HEK293 (cell line): ENCODE measurements around the gene SPAAR.
"Not testable (repeated sequence)": the region's sequence is repeated elsewhere in the genome, so short reads cannot be mapped to it uniquely, and the experiment has no call there.

Source experiments
- CTCF ChIA-PET: fragments of 350-600 bp; formaldehyde crosslinking; extraction: SDS; loops from one replicate; lab custom pipeline; 2021; ENCODE audit warnings: antibody characterized with exemption; lab: Yijun Ruan, JAX
- POLR2A ChIA-PET: fragments of 300-600 bp; formaldehyde crosslinking; extraction: SDS; loops from one replicate; lab custom pipeline; 2020; ENCODE audit warnings: antibody characterized with exemption, inconsistent platforms; lab: Yijun Ruan, JAX
- H3K27ac ChIP-seq: fragments of 200-500 bp; sonication (Bioruptor generic); 2 replicates; pipeline ENCODE4 v1.5.1; 2014; ENCODE audit warnings: low read depth, low read length, control low read depth, inconsistent platforms; ENCODE audit errors: extremely low read depth
- H3K36me3 ChIP-seq, 2 experiments: fragments of 200-500 bp in 1 of 2; sonication (Bioruptor generic) in 1 of 2; 1 replicate in 1 of 2; 2 replicates in 1 of 2; pipeline ENCODE4 v1.5.1; 2014 to 2017; ENCODE audit warnings: inconsistent platforms in 2 of 2, low read length in 2 of 2; ENCODE audit not compliant: control insufficient read depth in 2 of 2, insufficient read depth in 1 of 2
- H3K4me1 ChIP-seq: fragments of 200-500 bp; sonication (Bioruptor generic); 2 replicates; pipeline ENCODE4 v1.5.1; 2014; ENCODE audit warnings: mild to moderate bottlenecking, low read length, inconsistent platforms; ENCODE audit not compliant: control insufficient read depth, insufficient read depth
- H3K4me3 ChIP-seq: 2 replicates; pipeline ENCODE4 v1.5.1; 2011; ENCODE audit warnings: low read depth, mild to moderate bottlenecking, control low read depth, low read length, moderate library complexity
- H3K9me3 ChIP-seq: fragments of 200-500 bp; sonication (Bioruptor generic); 2 replicates; pipeline ENCODE4 v1.5.1; 2014; ENCODE audit warnings: low read depth, low read length, inconsistent platforms; ENCODE audit not compliant: control insufficient read depth, insufficient read depth
- KLF8 ChIP-seq: fragments of 450-650 bp; formaldehyde crosslinking; IDR thresholded peaks from 2 replicates; pipeline ENCODE4 v1.5.1; 2016; ENCODE audit warnings: missing biosample characterization, missing genetic modification characterization
- SCRT1 ChIP-seq: fragments of 450-650 bp; formaldehyde crosslinking; IDR thresholded peaks from 2 replicates; pipeline ENCODE4 v1.5.1; 2016; ENCODE audit warnings: missing biosample characterization, missing genetic modification characterization, borderline replicate concordance
- WT1 ChIP-seq: fragments of 450-650 bp; formaldehyde crosslinking; IDR thresholded peaks from 2 replicates; pipeline ENCODE4 v1.5.1; 2016; ENCODE audit warnings: missing biosample characterization, missing genetic modification characterization
- ZFP3 ChIP-seq: fragments of 450-650 bp; formaldehyde crosslinking; IDR thresholded peaks from 2 replicates; pipeline ENCODE4 v1.5.1; 2016; ENCODE audit warnings: low read depth, missing biosample characterization, missing genetic modification characterization
- ZFP41 ChIP-seq: fragments of 450-650 bp; formaldehyde crosslinking; IDR thresholded peaks from 2 replicates; pipeline ENCODE4 v1.5.1; 2016; ENCODE audit warnings: missing biosample characterization, missing genetic modification characterization, borderline replicate concordance
- ZNF202 ChIP-seq: fragments of 450-650 bp; formaldehyde crosslinking; IDR thresholded peaks from 2 replicates; pipeline ENCODE4 v1.5.1; 2016; ENCODE audit warnings: missing biosample characterization, missing genetic modification characterization, borderline replicate concordance
- ZNF24 ChIP-seq: fragments of 450-650 bp; formaldehyde crosslinking; IDR thresholded peaks from 2 replicates; pipeline ENCODE4 v1.5.1; 2016; ENCODE audit warnings: missing biosample characterization, missing genetic modification characterization
- ZNF302 ChIP-seq: fragments of 450-650 bp; formaldehyde crosslinking; IDR thresholded peaks from 2 replicates; pipeline ENCODE4 v1.5.1; 2016; ENCODE audit warnings: missing biosample characterization, missing genetic modification characterization, low read depth
- ZNF426 ChIP-seq: fragments of 450-650 bp; formaldehyde crosslinking; IDR thresholded peaks from 2 replicates; pipeline ENCODE4 v1.5.1; 2017; ENCODE audit warnings: missing biosample characterization, missing genetic modification characterization, mild to moderate bottlenecking, inconsistent platforms, moderate library complexity
- ZNF433 ChIP-seq: fragments of 450-650 bp; formaldehyde crosslinking; IDR thresholded peaks from 2 replicates; pipeline ENCODE4 v1.5.1; 2016; ENCODE audit warnings: missing biosample characterization, missing genetic modification characterization, low read depth
- ZNF561 ChIP-seq: fragments of 450-650 bp; IDR thresholded peaks from 2 replicates; pipeline ENCODE4 v1.5.1; 2018; ENCODE audit warnings: missing biosample characterization, missing genetic modification characterization, borderline replicate concordance
- ZNF670 ChIP-seq: fragments of 450-650 bp; formaldehyde crosslinking; IDR thresholded peaks from 2 replicates; pipeline ENCODE4 v1.5.1; 2016; ENCODE audit warnings: missing biosample characterization, missing genetic modification characterization, low read depth
- ZXDB ChIP-seq: fragments of 450-650 bp; formaldehyde crosslinking; IDR thresholded peaks from 2 replicates; pipeline ENCODE4 v1.5.1; 2016; ENCODE audit warnings: missing biosample characterization, missing genetic modification characterization
- TF ChIP-seq, protein P1 (sequence below): fragments of 450-650 bp; formaldehyde crosslinking; IDR thresholded peaks from 2 replicates; pipeline ENCODE4 v1.5.0; 2017; ENCODE audit warnings: missing biosample characterization, missing genetic modification characterization, borderline replicate concordance
- TF ChIP-seq, protein P2 (sequence below): fragments of 450-650 bp; formaldehyde crosslinking; IDR thresholded peaks from 2 replicates; pipeline ENCODE4 v1.5.1; 2017; ENCODE audit warnings: missing biosample characterization, missing genetic modification characterization
- TF ChIP-seq, protein P3 (sequence below): fragments of 450-650 bp; formaldehyde crosslinking; IDR thresholded peaks from 2 replicates; pipeline ENCODE4 v1.5.1; 2016; ENCODE audit warnings: missing biosample characterization, missing genetic modification characterization, low read depth
- TF ChIP-seq, protein P4 (sequence below): fragments of 450-650 bp; formaldehyde crosslinking; IDR thresholded peaks from 2 replicates; pipeline ENCODE4 v1.5.1; 2016; ENCODE audit warnings: missing biosample characterization, missing genetic modification characterization, low read depth
- TF ChIP-seq, protein P5 (sequence below): fragments of 450-650 bp; formaldehyde crosslinking; IDR thresholded peaks from 2 replicates; pipeline ENCODE4 v1.5.1; 2016; ENCODE audit warnings: missing biosample characterization, missing genetic modification characterization, borderline replicate concordance
- TF ChIP-seq, protein P6 (sequence below): fragments of 450-650 bp; formaldehyde crosslinking; IDR thresholded peaks from 2 replicates; pipeline ENCODE4 v1.5.1; 2016; ENCODE audit warnings: missing biosample characterization, missing genetic modification characterization

SPAAR gene

DNA sequence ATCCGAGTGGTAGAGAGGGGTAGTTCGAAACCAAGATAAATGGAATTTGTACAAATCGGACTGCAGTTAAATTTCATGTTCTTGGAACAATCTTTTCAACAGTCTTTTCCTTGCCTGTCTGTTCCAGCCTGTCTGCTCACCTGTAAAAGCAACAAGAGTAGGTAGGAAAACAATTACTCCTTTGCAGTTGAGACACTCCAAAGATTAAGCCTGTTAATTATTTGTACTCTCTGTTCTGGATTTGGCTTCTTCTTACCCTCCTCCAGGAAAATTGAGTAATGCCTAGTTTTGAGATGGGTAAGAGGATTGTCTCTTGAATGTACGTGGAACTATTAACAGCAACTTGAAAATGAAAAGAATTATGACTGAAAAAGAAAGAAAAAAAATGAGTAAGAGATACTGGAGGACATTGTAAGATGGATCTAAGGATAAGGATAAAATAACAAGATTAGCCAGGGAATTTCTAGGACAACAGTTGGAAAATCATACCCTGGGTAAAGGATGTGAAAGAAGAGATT lies 24.3 kb downstream of the SPAAR start (continued):
- TF ChIP-seq ZNF670 (tag by site-specific recombination), result no peak

DNA sequence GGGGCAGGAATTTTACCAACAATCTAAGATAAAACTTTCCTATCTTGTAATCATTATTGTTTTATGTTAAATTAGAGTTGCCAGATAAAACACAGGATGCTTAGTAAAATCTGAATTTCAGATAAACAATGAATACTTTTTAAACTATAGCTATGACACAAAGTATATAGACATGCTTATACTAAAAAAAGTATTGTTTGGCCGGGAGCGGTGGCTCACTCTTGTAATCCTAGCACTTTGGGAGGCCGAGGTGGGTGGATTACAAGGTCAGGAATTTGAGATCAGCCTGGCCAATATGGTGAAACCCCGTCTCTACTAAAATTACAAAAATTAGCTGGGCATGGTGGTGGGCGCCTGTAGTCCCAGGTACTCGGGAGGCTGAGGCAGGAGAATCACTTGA lies 24.8 kb downstream of the SPAAR start:
- H3K4me1 ChIP-seq, POLR2A ChIA-PET, H3K4me3 ChIP-seq, H3K27ac ChIP-seq, H3K36me3 ChIP-seq, H3K9me3 ChIP-seq: not testable (repeated sequence)
- CTCF ChIA-PET, result interaction anchor here (0.8 to 8.7 kb wide), 4 partner anchors 12 to 992 kb away, joined by 3 to 46 read pairs (median 10); no protein-coding TSS in a partner anchor

DNA sequence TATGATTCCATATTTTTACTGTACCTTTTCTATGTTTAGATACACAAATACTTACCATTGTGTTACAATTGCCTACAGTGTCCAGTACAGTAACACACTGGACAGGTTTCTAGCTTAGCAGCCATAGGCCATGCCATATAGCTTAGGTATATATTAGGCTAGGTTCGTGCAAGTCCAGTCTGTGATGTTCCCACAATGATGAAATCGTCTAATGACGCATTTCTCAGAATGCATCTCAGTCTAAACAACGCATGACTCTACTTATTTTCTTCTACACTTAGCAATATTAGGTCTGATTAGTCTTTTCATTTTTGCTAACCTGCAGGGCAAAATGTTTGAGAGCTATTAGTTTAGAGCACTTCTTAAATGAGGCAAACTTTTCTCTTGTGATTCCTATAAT lies 26.0 kb downstream of the SPAAR start:
- H3K4me1 ChIP-seq, result no peaks in the 10 kb centered on the region
- no peak overlapping the region for H3K27ac ChIP-seq
- no peaks in the 10 kb centered on the region for H3K36me3 ChIP-seq
- no peak overlapping the region for H3K4me3 ChIP-seq
- CTCF ChIA-PET, result interaction anchor here (0.6 to 8.7 kb wide), 6 partner anchors 11 to 88 kb away, joined by 3 to 46 read pairs (median 4); no protein-coding TSS in a partner anchor
- no peaks in the 10 kb centered on the region for H3K9me3 ChIP-seq
- TF ChIP-seq, protein P1, sequence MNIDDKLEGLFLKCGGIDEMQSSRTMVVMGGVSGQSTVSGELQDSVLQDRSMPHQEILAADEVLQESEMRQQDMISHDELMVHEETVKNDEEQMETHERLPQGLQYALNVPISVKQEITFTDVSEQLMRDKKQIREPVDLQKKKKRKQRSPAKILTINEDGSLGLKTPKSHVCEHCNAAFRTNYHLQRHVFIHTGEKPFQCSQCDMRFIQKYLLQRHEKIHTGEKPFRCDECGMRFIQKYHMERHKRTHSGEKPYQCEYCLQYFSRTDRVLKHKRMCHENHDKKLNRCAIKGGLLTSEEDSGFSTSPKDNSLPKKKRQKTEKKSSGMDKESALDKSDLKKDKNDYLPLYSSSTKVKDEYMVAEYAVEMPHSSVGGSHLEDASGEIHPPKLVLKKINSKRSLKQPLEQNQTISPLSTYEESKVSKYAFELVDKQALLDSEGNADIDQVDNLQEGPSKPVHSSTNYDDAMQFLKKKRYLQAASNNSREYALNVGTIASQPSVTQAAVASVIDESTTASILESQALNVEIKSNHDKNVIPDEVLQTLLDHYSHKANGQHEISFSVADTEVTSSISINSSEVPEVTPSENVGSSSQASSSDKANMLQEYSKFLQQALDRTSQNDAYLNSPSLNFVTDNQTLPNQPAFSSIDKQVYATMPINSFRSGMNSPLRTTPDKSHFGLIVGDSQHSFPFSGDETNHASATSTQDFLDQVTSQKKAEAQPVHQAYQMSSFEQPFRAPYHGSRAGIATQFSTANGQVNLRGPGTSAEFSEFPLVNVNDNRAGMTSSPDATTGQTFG (tag by site-specific recombination), result no peak
- no peak for TF ChIP-seq SCRT1 (tag by site-specific recombination)
- no peak for TF ChIP-seq ZNF202 (tag by site-specific recombination)
- no peak for TF ChIP-seq KLF8 (tag by site-specific recombination)
- TF ChIP-seq, protein P2, sequence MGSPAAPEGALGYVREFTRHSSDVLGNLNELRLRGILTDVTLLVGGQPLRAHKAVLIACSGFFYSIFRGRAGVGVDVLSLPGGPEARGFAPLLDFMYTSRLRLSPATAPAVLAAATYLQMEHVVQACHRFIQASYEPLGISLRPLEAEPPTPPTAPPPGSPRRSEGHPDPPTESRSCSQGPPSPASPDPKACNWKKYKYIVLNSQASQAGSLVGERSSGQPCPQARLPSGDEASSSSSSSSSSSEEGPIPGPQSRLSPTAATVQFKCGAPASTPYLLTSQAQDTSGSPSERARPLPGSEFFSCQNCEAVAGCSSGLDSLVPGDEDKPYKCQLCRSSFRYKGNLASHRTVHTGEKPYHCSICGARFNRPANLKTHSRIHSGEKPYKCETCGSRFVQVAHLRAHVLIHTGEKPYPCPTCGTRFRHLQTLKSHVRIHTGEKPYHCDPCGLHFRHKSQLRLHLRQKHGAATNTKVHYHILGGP (tag by site-specific recombination), result no peak
- no peak for TF ChIP-seq ZFP41 (tag by site-specific recombination)
- TF ChIP-seq ZNF433 (tag by site-specific recombination), result no peak
- TF ChIP-seq, protein P3, sequence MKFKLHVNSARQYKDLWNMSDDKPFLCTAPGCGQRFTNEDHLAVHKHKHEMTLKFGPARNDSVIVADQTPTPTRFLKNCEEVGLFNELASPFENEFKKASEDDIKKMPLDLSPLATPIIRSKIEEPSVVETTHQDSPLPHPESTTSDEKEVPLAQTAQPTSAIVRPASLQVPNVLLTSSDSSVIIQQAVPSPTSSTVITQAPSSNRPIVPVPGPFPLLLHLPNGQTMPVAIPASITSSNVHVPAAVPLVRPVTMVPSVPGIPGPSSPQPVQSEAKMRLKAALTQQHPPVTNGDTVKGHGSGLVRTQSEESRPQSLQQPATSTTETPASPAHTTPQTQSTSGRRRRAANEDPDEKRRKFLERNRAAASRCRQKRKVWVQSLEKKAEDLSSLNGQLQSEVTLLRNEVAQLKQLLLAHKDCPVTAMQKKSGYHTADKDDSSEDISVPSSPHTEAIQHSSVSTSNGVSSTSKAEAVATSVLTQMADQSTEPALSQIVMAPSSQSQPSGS (tag by site-specific recombination), result no peak
- TF ChIP-seq ZXDB (tag by site-specific recombination), result no peak
- no peak for TF ChIP-seq ZNF426 (tag by site-specific recombination)
- no peak for TF ChIP-seq ZNF302 (tag by site-specific recombination)
- no peak for TF ChIP-seq WT1 (tag by site-specific recombination)
- TF ChIP-seq, protein P4, sequence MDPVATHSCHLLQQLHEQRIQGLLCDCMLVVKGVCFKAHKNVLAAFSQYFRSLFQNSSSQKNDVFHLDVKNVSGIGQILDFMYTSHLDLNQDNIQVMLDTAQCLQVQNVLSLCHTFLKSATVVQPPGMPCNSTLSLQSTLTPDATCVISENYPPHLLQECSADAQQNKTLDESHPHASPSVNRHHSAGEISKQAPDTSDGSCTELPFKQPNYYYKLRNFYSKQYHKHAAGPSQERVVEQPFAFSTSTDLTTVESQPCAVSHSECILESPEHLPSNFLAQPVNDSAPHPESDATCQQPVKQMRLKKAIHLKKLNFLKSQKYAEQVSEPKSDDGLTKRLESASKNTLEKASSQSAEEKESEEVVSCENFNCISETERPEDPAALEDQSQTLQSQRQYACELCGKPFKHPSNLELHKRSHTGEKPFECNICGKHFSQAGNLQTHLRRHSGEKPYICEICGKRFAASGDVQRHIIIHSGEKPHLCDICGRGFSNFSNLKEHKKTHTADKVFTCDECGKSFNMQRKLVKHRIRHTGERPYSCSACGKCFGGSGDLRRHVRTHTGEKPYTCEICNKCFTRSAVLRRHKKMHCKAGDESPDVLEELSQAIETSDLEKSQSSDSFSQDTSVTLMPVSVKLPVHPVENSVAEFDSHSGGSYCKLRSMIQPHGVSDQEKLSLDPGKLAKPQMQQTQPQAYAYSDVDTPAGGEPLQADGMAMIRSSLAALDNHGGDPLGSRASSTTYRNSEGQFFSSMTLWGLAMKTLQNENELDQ (tag by site-specific recombination), result no peak
- TF ChIP-seq, protein P5, sequence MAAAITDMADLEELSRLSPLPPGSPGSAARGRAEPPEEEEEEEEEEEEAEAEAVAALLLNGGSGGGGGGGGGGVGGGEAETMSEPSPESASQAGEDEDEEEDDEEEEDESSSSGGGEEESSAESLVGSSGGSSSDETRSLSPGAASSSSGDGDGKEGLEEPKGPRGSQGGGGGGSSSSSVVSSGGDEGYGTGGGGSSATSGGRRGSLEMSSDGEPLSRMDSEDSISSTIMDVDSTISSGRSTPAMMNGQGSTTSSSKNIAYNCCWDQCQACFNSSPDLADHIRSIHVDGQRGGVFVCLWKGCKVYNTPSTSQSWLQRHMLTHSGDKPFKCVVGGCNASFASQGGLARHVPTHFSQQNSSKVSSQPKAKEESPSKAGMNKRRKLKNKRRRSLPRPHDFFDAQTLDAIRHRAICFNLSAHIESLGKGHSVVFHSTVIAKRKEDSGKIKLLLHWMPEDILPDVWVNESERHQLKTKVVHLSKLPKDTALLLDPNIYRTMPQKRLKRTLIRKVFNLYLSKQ (tag by site-specific recombination), result no peak
- TF ChIP-seq ZNF24 (tag by site-specific recombination), result no peak
- TF ChIP-seq ZFP3 (tag by site-specific recombination), result no peak
- TF ChIP-seq, protein P6, sequence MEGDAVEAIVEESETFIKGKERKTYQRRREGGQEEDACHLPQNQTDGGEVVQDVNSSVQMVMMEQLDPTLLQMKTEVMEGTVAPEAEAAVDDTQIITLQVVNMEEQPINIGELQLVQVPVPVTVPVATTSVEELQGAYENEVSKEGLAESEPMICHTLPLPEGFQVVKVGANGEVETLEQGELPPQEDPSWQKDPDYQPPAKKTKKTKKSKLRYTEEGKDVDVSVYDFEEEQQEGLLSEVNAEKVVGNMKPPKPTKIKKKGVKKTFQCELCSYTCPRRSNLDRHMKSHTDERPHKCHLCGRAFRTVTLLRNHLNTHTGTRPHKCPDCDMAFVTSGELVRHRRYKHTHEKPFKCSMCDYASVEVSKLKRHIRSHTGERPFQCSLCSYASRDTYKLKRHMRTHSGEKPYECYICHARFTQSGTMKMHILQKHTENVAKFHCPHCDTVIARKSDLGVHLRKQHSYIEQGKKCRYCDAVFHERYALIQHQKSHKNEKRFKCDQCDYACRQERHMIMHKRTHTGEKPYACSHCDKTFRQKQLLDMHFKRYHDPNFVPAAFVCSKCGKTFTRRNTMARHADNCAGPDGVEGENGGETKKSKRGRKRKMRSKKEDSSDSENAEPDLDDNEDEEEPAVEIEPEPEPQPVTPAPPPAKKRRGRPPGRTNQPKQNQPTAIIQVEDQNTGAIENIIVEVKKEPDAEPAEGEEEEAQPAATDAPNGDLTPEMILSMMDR, result no peak
- TF ChIP-seq ZNF561, result no peak
- POLR2A ChIA-PET, result no interaction called here
